Measurements from ENCODE around the gene ATP4A.
A peak's percentile ranks its signal among the peaks of the same experiment; 100 is the strongest.

ATP4A gene

GRCh38 chr19:35524181-35524837, 39.1 kb downstream of the ATP4A start:
- DNase-seq (ENCODE audit: low read depth in 2 of 2): no peak

- no peak for DNase-seq (ENCODE audit: low read depth in 2 of 2)
Observed at GRCh38 chr19:35522745-35523327, 40.6 kb downstream of the ATP4A start.

GRCh38 chr19:35521124-35521743, 42.2 kb downstream of the ATP4A start:
- no peak for DNase-seq (ENCODE audit: low read depth in 2 of 2)

DNA sequence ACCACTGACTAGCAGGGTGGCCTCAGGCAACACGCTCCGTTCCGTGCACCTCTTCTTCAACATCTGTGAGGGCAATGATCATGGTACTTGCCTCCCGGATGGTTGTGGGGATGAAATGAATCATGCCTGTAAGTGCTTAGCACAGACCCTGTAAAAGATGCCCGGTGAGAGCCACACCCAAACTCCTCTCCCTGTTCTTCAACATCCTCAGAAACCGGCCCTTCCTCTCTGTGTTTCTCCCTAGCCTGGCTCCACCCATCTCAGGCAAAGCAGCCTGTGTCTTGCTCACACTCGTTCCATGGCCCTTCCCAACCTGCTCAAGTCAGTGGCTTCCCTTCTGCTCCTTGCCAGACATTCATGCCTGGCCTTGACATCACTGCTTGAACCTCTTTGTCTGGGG, 44.2 kb downstream of the ATP4A start:
- no peak for DNase-seq (ENCODE audit: low read depth in 2 of 2)

- no peak for DNase-seq (ENCODE audit: low read depth in 2 of 2)
Observed at GRCh38 chr19:35518313-35518712, 45.1 kb downstream of the ATP4A start.

DNA sequence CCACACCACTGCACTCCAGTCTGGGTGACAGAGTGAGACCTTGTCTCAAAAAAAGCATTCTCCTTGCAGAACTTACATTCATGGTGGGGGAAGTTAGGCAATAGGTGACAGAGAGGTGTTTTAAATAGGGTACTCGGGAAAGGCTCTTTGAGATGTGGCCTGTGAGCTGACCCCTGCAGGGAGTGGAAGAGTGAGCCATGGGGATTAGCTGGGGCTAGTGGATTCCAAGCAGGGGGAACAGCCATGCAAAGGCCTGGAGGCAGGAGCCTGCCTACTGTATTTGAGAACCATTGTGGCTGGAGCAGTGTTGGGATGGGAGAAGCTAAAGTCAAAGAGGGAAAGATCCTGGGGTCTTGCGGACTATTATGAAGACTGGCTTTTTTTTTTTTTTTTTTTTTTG, 46.1 kb downstream of the ATP4A start:
- no peak for DNase-seq (ENCODE audit: low read depth in 2 of 2)

DNA sequence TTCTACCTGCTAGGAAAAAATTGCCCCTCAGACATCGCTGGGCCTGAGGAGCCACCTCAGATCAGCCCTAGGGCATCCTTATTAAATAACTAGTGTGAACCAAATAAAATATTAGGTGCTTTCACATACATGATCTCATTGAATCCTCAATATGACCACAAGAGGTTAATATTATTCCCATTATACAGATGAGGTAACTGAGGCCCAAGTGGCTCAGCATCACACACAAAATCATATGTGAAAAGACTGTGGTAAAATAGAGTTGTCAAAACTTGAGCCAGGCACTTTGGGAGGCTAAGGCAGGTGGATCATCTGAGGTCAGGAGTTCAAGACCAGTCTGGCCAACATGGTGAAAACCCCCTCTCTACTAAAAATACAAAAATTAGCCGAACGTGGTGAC, 47.1 kb downstream of the ATP4A start:
- DNase-seq (ENCODE audit: low read depth in 2 of 2): no peak

GRCh38 chr19:35514282-35514809, 49.1 kb downstream of the ATP4A start:
- DNase-seq (ENCODE audit: low read depth in 2 of 2): no peak

DNA sequence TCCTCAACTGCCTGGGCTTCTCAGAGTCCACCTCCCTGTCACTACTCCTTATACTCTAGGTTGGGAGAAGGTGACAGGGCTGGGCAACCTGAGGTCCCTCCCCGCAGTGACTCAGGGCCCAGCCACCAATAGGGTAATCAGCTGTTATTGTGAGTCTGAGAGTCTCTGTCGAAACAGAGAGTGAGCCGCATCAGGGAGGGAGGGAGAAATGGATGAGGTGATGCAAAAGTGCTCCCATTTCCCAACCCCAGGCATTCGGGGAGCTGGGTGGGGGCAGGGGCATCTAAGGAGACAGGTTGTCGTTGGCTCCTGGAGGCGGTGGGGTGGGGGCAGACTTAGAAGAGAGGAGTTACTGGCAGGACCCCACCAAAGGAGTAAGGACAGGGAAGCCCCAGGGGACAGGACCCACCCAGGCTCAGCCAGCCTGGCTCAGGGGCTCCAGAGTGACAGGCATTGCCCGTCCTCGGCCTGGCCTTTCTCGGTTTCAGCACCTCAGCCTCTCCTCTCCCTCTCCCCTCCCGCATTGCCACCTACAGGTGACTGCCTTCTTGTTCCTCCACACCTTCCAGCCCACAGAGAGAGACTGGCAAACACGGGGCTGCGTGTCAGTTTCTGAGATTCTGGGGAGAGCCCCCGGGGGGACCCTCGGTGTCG, 49.7 kb downstream of the ATP4A start, which contains the start of gene DMKN:
Gene DMKN, minus strand, starts transcription at position 22 of the 654 bp plus-strand sequence. CDS start 174 bp downstream, outside the sequence.
- no peak for DNase-seq (ENCODE audit: low read depth in 2 of 2)

DNA sequence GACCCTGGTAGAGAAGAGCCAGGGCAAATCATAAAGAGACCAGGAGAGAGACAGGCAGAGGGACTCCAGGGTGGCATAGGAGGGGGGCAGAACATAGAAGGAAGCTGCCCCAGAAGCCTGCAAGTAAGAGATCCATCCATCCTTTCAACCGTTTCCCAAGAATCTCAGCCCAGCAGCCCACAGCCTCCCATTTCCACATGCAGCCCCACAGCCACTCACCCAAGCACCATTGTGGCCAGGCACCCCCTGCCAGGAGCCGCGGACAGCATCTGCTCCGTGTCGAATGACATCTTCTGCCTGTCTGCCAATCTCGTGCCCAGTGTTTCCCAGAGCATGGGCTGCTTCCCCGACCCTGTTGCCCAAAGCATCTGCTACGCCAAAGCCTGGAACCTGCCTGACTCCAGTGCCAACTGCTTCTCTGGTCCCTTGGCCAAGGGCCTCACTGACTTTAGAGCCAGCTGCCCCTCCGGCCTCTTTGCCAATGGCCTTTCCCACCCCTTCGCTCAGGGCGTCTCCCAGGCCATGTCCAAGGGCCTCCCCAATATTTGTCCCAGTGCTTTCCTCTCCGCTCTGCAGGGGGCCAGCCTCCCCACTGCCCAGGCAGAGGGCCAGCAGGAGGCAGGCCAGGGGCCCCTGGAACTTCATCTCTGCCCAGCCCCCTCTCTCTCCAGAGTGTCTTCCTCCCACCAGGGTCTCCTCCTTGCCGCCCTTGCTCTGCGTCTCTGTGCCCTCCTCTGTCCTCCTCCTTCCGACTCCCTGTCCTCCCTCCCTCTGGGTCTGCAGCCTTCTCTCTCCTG, 50.4 kb downstream of the ATP4A start:
- DNase-seq (ENCODE audit: low read depth in 2 of 2): no peak

DNA sequence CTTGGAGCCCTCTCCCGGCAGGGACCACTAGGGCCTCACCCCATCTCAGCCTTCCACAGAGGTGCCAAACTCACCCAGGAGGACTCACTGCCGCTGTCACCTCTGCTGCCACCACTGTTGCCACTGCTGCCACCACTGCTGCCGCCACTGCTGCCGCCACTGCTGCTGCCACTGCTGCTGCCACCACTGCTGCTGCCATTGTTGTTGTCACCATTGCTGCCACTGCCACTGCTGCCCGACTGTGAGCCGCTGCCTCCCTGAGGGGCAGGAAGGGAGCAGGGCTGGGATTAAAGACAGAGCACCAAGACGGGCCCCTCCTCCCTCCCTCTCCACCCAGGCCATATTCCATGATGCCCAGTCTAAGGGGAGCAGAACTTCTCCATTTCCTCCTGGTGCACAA, 52.1 kb downstream of the ATP4A start:
- no peak for DNase-seq (ENCODE audit: low read depth in 2 of 2)

DNA sequence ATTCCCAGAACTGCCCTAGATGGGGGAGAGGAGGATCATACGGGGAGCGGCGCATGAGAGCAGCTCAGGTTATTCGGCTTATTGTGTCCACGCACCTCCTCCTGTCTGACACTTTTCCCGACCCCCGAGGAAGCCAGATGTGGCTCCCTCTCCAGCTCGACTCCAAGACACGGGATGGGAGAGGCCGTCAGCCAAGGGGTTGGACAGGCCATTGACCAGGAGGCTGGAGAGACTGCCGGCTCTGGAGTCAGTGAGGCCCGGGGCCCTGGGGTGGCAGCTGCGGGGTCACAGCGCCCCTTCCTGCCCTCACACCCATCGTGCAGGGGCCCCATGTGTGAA, 52.9 kb downstream of the ATP4A start:
- DNase-seq (ENCODE audit: low read depth in 2 of 2): no peak

- peak; percentile 47 to 65 for DNase-seq (ENCODE audit: low read depth in 2 of 2)
Observed at GRCh38 chr19:35509861-35510625, 53.4 kb downstream of the ATP4A start.

- no peak for DNase-seq (ENCODE audit: low read depth in 2 of 2)
Observed at GRCh38 chr19:35509018-35509652, 54.3 kb downstream of the ATP4A start.

- DNase-seq (ENCODE audit: low read depth in 2 of 2): no peak
Observed at GRCh38 chr19:35508129-35508528, 55.3 kb downstream of the ATP4A start.

DNA sequence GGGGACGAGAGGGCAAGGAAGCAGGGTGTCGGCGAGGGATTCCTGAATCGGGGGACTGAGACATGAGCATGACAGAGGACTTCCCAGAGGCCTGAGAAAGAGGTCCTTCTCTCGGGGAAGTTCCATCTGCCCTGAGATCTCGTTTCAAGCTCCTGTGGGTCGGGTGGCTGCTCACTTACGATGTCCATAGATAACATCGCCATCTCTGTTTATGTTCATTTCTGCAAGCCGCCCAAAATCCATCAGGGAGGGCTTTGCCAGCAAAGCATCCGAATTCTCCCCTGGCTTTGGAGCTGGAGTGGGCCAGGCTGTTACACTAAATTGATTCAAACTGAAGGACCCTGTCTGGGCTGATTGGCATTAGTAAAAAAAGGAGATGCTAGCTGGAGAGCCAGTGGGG, 55.9 kb downstream of the ATP4A start:
- DNase-seq (ENCODE audit: low read depth in 2 of 2): no peak

DNA sequence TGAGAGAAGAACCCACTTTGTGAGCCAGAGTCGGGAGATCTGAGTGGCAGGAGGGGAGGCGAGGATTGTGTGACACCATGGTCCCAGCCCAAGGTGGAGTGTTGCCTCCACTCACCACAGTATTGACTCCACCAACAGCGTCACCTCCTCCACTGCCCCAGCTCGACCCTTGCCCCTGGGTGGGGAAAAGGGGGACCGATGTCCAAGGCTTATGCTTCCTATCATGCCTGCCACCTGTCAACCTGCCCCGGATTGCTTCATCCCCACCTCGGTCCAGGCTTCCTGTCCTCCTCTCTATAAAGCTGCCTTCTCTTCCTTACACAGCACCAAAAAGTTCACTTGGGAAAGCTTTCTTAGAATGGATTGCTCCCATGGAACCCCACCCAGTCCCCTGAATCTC, 57.4 kb downstream of the ATP4A start:
- DNase-seq (ENCODE audit: low read depth in 2 of 2): no peak

DNA sequence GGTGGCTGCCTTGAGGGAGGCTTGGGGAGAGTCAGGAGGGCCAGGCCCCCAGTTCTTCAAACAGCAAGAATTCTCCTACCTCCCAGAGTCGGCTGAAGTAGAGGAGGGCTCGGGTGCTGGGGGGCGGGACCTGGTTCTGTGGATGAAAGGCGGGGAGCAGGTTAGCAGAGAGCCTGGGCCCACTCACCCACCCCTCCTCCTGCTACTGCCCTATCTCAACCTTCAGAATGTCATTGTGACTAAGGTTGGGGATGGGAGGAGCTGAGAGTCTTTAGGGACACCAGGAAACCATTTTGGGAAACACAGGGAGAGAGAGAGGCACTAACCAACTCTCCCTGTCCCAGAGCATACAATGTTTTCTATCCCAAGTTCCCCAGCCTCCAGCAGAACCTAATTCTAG, 60.7 kb downstream of the ATP4A start:
- no peak for DNase-seq (ENCODE audit: low read depth in 2 of 2)

GRCh38 chr19:35501684-35502083, 61.8 kb downstream of the ATP4A start:
- no peak for DNase-seq (ENCODE audit: low read depth in 2 of 2)

GRCh38 chr19:35500611-35501010, 62.8 kb downstream of the ATP4A start:
- DNase-seq (ENCODE audit: low read depth in 2 of 2): no peak
